Peyer's patch (tissue), 4 donors: ENCODE measurements around the gene SYPL1.

Experiments
- CTCF ChIP-seq, 6 experiments: fragments of 450-650 bp in 4 of 6; fragments of 200-600 bp in 2 of 6; sonication (generic) in 1 of 6; IDR thresholded peaks; one replicate each; pipeline ENCODE4 v1.5.1; 2017 to 2019; ENCODE audit warnings: antibody characterized with exemption in 6 of 6, mild to moderate bottlenecking in 3 of 6, moderate library complexity in 1 of 6
- POLR2A ChIP-seq, 2 donors: fragments of 450-650 bp; IDR thresholded peaks; one replicate each; pipeline ENCODE4 v1.5.1; 2017; ENCODE audit warnings: antibody characterized with exemption in 2 of 2, mild to moderate bottlenecking in 2 of 2, moderate library complexity in 2 of 2

GRCh38 chr7:106073701-106074100 lies 38.4 kb downstream of the SYPL1 start:
- TF ChIP-seq CTCF (IDR thresholded peaks at IDR 0.05) (no peak), POLR2A (IDR thresholded peaks at IDR 0.05) (no peak)
